HCT116 (cell line): ENCODE data around the gene STPG3. TPM values are rescaled to one million over a fixed set of nuclear protein-coding genes. Genes with fewer than 3 reads are reported as not detected.

ENCODE experiments used
- ATAC-seq: fragments of 200-7000 bp; cut with Tn5 transposase; 2 replicates; pipeline ENCODE4 v1.9.1; 2020; ENCODE audit warnings: mild to moderate bottlenecking, moderate library complexity
- BruUV-seq: library from RNA; stranded (reverse); fragments of 400-500 nt; replicated peaks from 2 replicates; lab custom pipeline; 2021; lab: Mats Ljungman, UMichigan
- CTCF ChIA-PET: fragments of 300-600 bp; sonication (Branson Sonifier 250); formaldehyde crosslinking; loops from one replicate; lab custom pipeline; 2021; ENCODE audit warnings: antibody characterized with exemption; lab: Charles Lee
- POLR2A ChIA-PET: fragments of 300-600, 350-600 bp; sonication (Branson Sonifier 250); formaldehyde crosslinking; loops from one replicate; lab custom pipeline; 2021; ENCODE audit warnings: antibody characterized with exemption; lab: Charles Lee
- RAD21 ChIA-PET, 2 experiments: fragments of 300-600 bp; sonication (Branson Sonifier 250); formaldehyde crosslinking; loops; one replicate each; lab custom pipeline; 2023; ENCODE audit warnings: low total read pairs in 2 of 2; ENCODE audit not compliant: uncharacterized antibody in 2 of 2, unreplicated experiment in 2 of 2, low non-redundant PET in 1 of 2; lab: Charles Lee
- DNase-seq: peaks from one replicate; pipeline ENCODE4 v3.0.0-alpha.2; 2010; ENCODE audit warnings: low read depth, low spot score
- H2AFZ ChIP-seq: fragments of 200-600 bp; shearing (Covaris generic), sonication (generic); 2 replicates; pipeline ENCODE4 v1.6.1; 2017; ENCODE audit warnings: low read depth, mixed run types, mixed read lengths, antibody characterized with exemption, low read length; ENCODE audit not compliant: poor library complexity, severe bottlenecking
- H3K27ac ChIP-seq: 2 replicates; pipeline ENCODE4 v1.5.1; 2012; ENCODE audit warnings: low read depth, low read length
- H3K27me3 ChIP-seq: fragments of 200-600 bp; sonication (generic); 2 replicates; pipeline ENCODE4 v1.6.1; 2016; ENCODE audit warnings: mixed run types, low read length, mixed read lengths; ENCODE audit not compliant: insufficient read depth
- H3K36me3 ChIP-seq, 2 experiments: fragments of 200-500 bp in 1 of 2; fragments of 200-600 bp in 1 of 2; sonication (Bioruptor generic) in 1 of 2; sonication (generic) in 1 of 2; 2 replicates each; pipeline versions ENCODE4 v1.5.1 to v1.6.1; 2014 to 2016; ENCODE audit warnings: low read length in 2 of 2, inconsistent platforms in 1 of 2, mixed read lengths in 1 of 2, mixed run types in 1 of 2; ENCODE audit not compliant: insufficient read depth in 2 of 2, control insufficient read depth in 1 of 2
- H3K4me1 ChIP-seq, 2 experiments: fragments of 200-600 bp in 1 of 2; sonication (generic) in 1 of 2; 2 replicates each; pipeline versions ENCODE4 v1.5.1 to v1.6.1; 2012 to 2017; ENCODE audit warnings: low read length in 2 of 2, inconsistent platforms in 1 of 2, mild to moderate bottlenecking in 1 of 2, mixed read lengths in 1 of 2, mixed run types in 1 of 2, moderate library complexity in 1 of 2; ENCODE audit not compliant: insufficient read depth in 2 of 2, control insufficient read depth in 1 of 2
- H3K4me2 ChIP-seq: fragments of 200-600 bp; sonication (generic); 2 replicates; pipeline ENCODE4 v1.6.1; 2017; ENCODE audit warnings: mixed run types, low read length, mixed read lengths
- H3K4me3 ChIP-seq, 2 experiments: fragments of 200-600 bp in 1 of 2; sonication (generic) in 1 of 2; replicated peaks in 1 of 2; 2 replicates each; pipeline ENCODE4 v1.5.1; 2011 to 2016; ENCODE audit warnings: low read length in 2 of 2, control low read depth in 1 of 2, low read depth in 1 of 2, mild to moderate bottlenecking in 1 of 2, mixed read lengths in 1 of 2, mixed run types in 1 of 2
- H3K79me2 ChIP-seq: fragments of 200-600 bp; sonication (generic); 2 replicates; pipeline ENCODE4 v1.6.1; 2017; ENCODE audit warnings: mild to moderate bottlenecking, mixed run types, low read length, moderate library complexity, mixed read lengths; ENCODE audit not compliant: insufficient read depth
- H3K9ac ChIP-seq: fragments of 200-600 bp; sonication (generic); 2 replicates; pipeline ENCODE4 v1.6.1; 2016; ENCODE audit warnings: low read length, mixed read lengths
- H3K9me2 ChIP-seq: fragments of 200-600 bp; sonication (generic), shearing (Covaris generic); 2 replicates; pipeline ENCODE4 v1.6.1; 2017; ENCODE audit warnings: mixed run types, mild to moderate bottlenecking, moderate library complexity; ENCODE audit not compliant: insufficient read depth
- H3K9me3 ChIP-seq, 2 experiments: fragments of 200-500 bp in 1 of 2; fragments of 200-600 bp in 1 of 2; sonication (Bioruptor generic) in 1 of 2; sonication (generic) in 1 of 2; 2 replicates each; pipeline ENCODE4 v1.6.1; 2014 to 2017; ENCODE audit warnings: low read length in 2 of 2, mixed read lengths in 2 of 2, inconsistent platforms in 1 of 2, low read depth in 1 of 2, mild to moderate bottlenecking in 1 of 2, mixed run types in 1 of 2, moderate library complexity in 1 of 2; ENCODE audit not compliant: control insufficient read depth in 1 of 2, insufficient read depth in 1 of 2
- H4K20me1 ChIP-seq: fragments of 200-600 bp; sonication (generic), shearing (Covaris generic); 2 replicates; pipeline ENCODE4 v1.6.1; 2017; ENCODE audit warnings: mixed run types, mild to moderate bottlenecking, moderate library complexity; ENCODE audit not compliant: insufficient read depth
- ATF3 ChIP-seq: IDR thresholded peaks from 2 replicates; pipeline ENCODE4 v1.6.1; 2012
- CBX3 ChIP-seq: IDR thresholded peaks from 2 replicates; pipeline ENCODE4 v1.6.1; 2012; ENCODE audit warnings: low read depth
- CEBPB ChIP-seq: IDR thresholded peaks from 2 replicates; pipeline ENCODE4 v1.6.1; 2012; ENCODE audit warnings: low read depth
- CTCF ChIP-seq, 3 experiments: fragments of 200-600 bp in 1 of 3; sonication (generic) in 1 of 3; IDR thresholded peaks in 2 of 3; conservative IDR thresholded peaks in 1 of 3; 2 replicates each; pipeline ENCODE4 v1.5.1; 2012 to 2017; ENCODE audit warnings: low read depth in 2 of 3, low read length in 2 of 3, antibody characterized with exemption in 1 of 3, borderline replicate concordance in 1 of 3, control low read depth in 1 of 3, mild to moderate bottlenecking in 1 of 3, mixed read lengths in 1 of 3, mixed run types in 1 of 3, moderate library complexity in 1 of 3; ENCODE audit not compliant: insufficient read depth in 1 of 3
- ELF1 ChIP-seq: IDR thresholded peaks from 2 replicates; pipeline ENCODE4 v1.6.1; 2012; ENCODE audit warnings: low read depth, borderline replicate concordance
- FOSL1 ChIP-seq: IDR thresholded peaks from 2 replicates; pipeline ENCODE4 v1.6.1; 2012; ENCODE audit warnings: low read depth
- MAX ChIP-seq: IDR thresholded peaks from 2 replicates; pipeline ENCODE4 v1.6.1; 2012
- POLR2A ChIP-seq: IDR thresholded peaks from 2 replicates; pipeline ENCODE4 v1.7.0; 2011; ENCODE audit warnings: borderline replicate concordance; ENCODE audit not compliant: insufficient read depth, insufficient read length; ENCODE audit errors: extremely low read depth
- POLR2AphosphoS5 ChIP-seq: IDR thresholded peaks from 2 replicates; pipeline ENCODE4 v1.6.1; 2011; ENCODE audit warnings: mild to moderate bottlenecking, low read depth, low read length, moderate library complexity
- RAD21 ChIP-seq: IDR thresholded peaks from 2 replicates; pipeline ENCODE4 v1.6.1; 2012; ENCODE audit warnings: low read depth, mild to moderate bottlenecking
- SP1 ChIP-seq: IDR thresholded peaks from 2 replicates; pipeline ENCODE4 v1.6.1; 2012; ENCODE audit warnings: low read depth
- SRF ChIP-seq: IDR thresholded peaks from 2 replicates; pipeline ENCODE4 v1.6.1; 2012; ENCODE audit warnings: low read depth
- TCF7L2 ChIP-seq: IDR thresholded peaks from 2 replicates; pipeline ENCODE4 v1.7.0; 2011; ENCODE audit warnings: borderline replicate concordance, inconsistent platforms; ENCODE audit not compliant: insufficient read depth, insufficient read length; ENCODE audit errors: extremely low read depth
- YY1 ChIP-seq: IDR thresholded peaks from 2 replicates; pipeline ENCODE4 v1.6.1; 2011; ENCODE audit warnings: low read length, low read depth, moderate library complexity, mild to moderate bottlenecking; ENCODE audit not compliant: insufficient replicate concordance; ENCODE audit errors: extremely low read depth
- ZBTB33 ChIP-seq: IDR thresholded peaks from 2 replicates; pipeline ENCODE4 v1.6.1; 2011; ENCODE audit warnings: mild to moderate bottlenecking, low read length, moderate library complexity; ENCODE audit not compliant: insufficient replicate concordance; ENCODE audit errors: extremely low read depth
- ZFX ChIP-seq: fragments of 450-650 bp; IDR thresholded peaks from 2 replicates; pipeline ENCODE4 v1.6.1; 2017
- ZNF274 ChIP-seq: fragments of 200-500 bp; sonication (Bioruptor generic); IDR thresholded peaks from 2 replicates; pipeline ENCODE4 v1.6.1; 2014; ENCODE audit warnings: mild to moderate bottlenecking, low read depth, low read length, inconsistent platforms
- intact Hi-C: fragments of 100-400 bp; cut with micrococcal nuclease; formaldehyde crosslinking; loops from 2 replicates; pipeline ENCODE4 v1.10.0; 2022
- total RNA-seq: library from RNA; stranded (reverse); gene quantifications from one replicate; pipeline ENCODE4 v1.2.1, GENCODE V29; 2021; ENCODE audit not compliant: unreplicated experiment

STPG3 gene
- total RNA-seq, 1 experiment from 2014 or later, result not detected

- H3K4me2 ChIP-seq, result no peak overlapping the region
- POLR2A ChIA-PET, result interaction anchor here (1.5 kb wide), 1 partner anchor 9 kb away, joined by 4 read pairs; no protein-coding TSS in a partner anchor
- no peaks in the 10 kb centered on the region for H3K9me3 ChIP-seq
- no peaks in the 10 kb centered on the region for H3K9me2 ChIP-seq
- no peaks in the 10 kb centered on the region for H3K27me3 ChIP-seq
- H3K4me3 ChIP-seq, result no peak overlapping the region
- no peaks in the 10 kb centered on the region for H3K79me2 ChIP-seq
- intact Hi-C loops, result no loop called here
- no peaks in the 10 kb centered on the region for H4K20me1 ChIP-seq
- no peak for TF ChIP-seq MAX
- TF ChIP-seq ATF3, result no peak
- TF ChIP-seq YY1, result no peak
- no peak for TF ChIP-seq CTCF (IDR thresholded peaks at IDR 0.05 in 2 of 3, conservative IDR thresholded peaks at IDR 0.05 in 1 of 3; ENCODE audit: borderline replicate concordance in 1 of 3, insufficient read depth in 1 of 3, low read depth in 2 of 3, low read length in 2 of 3)
- no peak for TF ChIP-seq ZNF274
- TF ChIP-seq POLR2A, result no peak
- no peak for TF ChIP-seq SRF
- no peak for TF ChIP-seq RAD21
- no peak for TF ChIP-seq FOSL1
- no peak for TF ChIP-seq SP1
- TF ChIP-seq ZBTB33, result no peak
- TF ChIP-seq TCF7L2, result no peak
- TF ChIP-seq CEBPB, result no peak
- no peak for TF ChIP-seq ZFX
- TF ChIP-seq POLR2AphosphoS5, result no peak
- no peak for TF ChIP-seq CBX3
- TF ChIP-seq ELF1, result no peak
- peaks cover 0 to 6% of the 10 kb centered on the region in 2 experiments; a peak in 1 of 4 replicates for H3K36me3 ChIP-seq
- DNase-seq (no peak), ATAC-seq (no peak)
- no TSS peak for BruUV-seq
- H2AFZ ChIP-seq, result no peak overlapping the region
- RAD21 ChIA-PET, result no interaction called here
- H3K4me1 ChIP-seq, result peaks cover 28 to 44% of the 10 kb centered on the region in 2 experiments
- H3K27ac ChIP-seq, result peak overlapping the region; percentile 22; the same call in 1 of the 2 replicates
- CTCF ChIA-PET, result interaction anchor here (2.4 kb wide), 1 partner anchor 8 kb away, joined by 16 read pairs; the partner anchor contains the start of gene RNF208
- no peak overlapping the region for H3K9ac ChIP-seq
These were observed 36.5 kb upstream of the STPG3 start for GRCh38 chr9:137214620-137215019.
